ENCODE measurements around the gene C10orf95.
A peak's percentile ranks its signal among the peaks of the same experiment; 100 is the strongest.
"Not testable (repeated sequence)": the region's sequence is repeated elsewhere in the genome, so short reads cannot be mapped to it uniquely, and the experiment has no call there.

The C10orf95 gene

GRCh38 chr10:102467318-102467717, 16.0 kb upstream of the C10orf95 start:
- DNase-seq (ENCODE audit: insufficient read length, low spot score) (no peak), FAIRE-seq (no peak)

GRCh38 chr10:102465466-102465865, 14.1 kb upstream of the C10orf95 start:
- FAIRE-seq (no peak), DNase-seq (ENCODE audit: insufficient read length, low spot score) (no peak)

GRCh38 chr10:102463983-102464382, 12.6 kb upstream of the C10orf95 start:
- DNase-seq (ENCODE audit: insufficient read length, low spot score) (no peak), FAIRE-seq (no peak)

GRCh38 chr10:102462512-102463054, 11.2 kb upstream of the C10orf95 start:
- DNase-seq (ENCODE audit: insufficient read length, low spot score) (no peak), FAIRE-seq (no peak)

- peak; percentile 65 for FAIRE-seq
- DNase-seq (ENCODE audit: insufficient read length, low spot score): peak; percentile 98
Observed at GRCh38 chr10:102461187-102462054, 10.1 kb upstream of the C10orf95 start.

GRCh38 chr10:102460836-102461186, 9.5 kb upstream of the C10orf95 start:
- FAIRE-seq (no peak), DNase-seq (ENCODE audit: insufficient read length, low spot score) (no peak)

- FAIRE-seq: no peak
- no peak for DNase-seq (ENCODE audit: insufficient read length, low spot score)
Observed at GRCh38 chr10:102458656-102459055, 7.3 kb upstream of the C10orf95 start.

GRCh38 chr10:102457591-102458150, 6.3 kb upstream of the C10orf95 start:
- DNase-seq (ENCODE audit: insufficient read length, low spot score) (no peak), FAIRE-seq (no peak)

GRCh38 chr10:102455893-102456471, 4.6 kb upstream of the C10orf95 start:
- no peak for DNase-seq (ENCODE audit: insufficient read length, low spot score)
- FAIRE-seq: no peak

- DNase-seq (ENCODE audit: insufficient read length, low spot score); FAIRE-seq: not testable (repeated sequence)
Observed at GRCh38 chr10:102454662-102455487, 3.5 kb upstream of the C10orf95 start.

- FAIRE-seq: no peak
Observed at GRCh38 chr10:102453502-102453901, 2.2 kb upstream of the C10orf95 start.

GRCh38 chr10:102452672-102453340, 1.5 kb upstream of the C10orf95 start:
- FAIRE-seq (no peak), DNase-seq (ENCODE audit: insufficient read length, low spot score) (no peak)

More at GRCh38 chr10:102453502-102453901, 2.2 kb upstream of the C10orf95 start:
- DNase-seq (ENCODE audit: insufficient read length, low spot score): no peak

- FAIRE-seq: peak; percentile 84
Observed at GRCh38 chr10:102450374-102451104, 804 bp downstream of the C10orf95 start.

GRCh38 chr10:102450124-102450373, 1.3 kb downstream of the C10orf95 start:
- FAIRE-seq (no peak), DNase-seq (ENCODE audit: insufficient read length, low spot score) (no peak)

More at GRCh38 chr10:102450374-102451104, 804 bp downstream of the C10orf95 start:
- peak; percentile 86 for DNase-seq (ENCODE audit: insufficient read length, low spot score)

GRCh38 chr10:102449321-102450123, 1.8 kb downstream of the C10orf95 start:
- FAIRE-seq (peak; percentile 72), DNase-seq (ENCODE audit: insufficient read length, low spot score) (no peak)

GRCh38 chr10:102444851-102445250, 6.5 kb downstream of the C10orf95 start:
- DNase-seq (ENCODE audit: insufficient read length, low spot score) (no peak), FAIRE-seq (no peak)

- no peak for DNase-seq (ENCODE audit: insufficient read length, low spot score)
- no peak for FAIRE-seq
Observed at GRCh38 chr10:102438374-102438773, 13.0 kb downstream of the C10orf95 start.

- DNase-seq (ENCODE audit: insufficient read length, low spot score): no peak
Observed at GRCh38 chr10:102437515-102437914, 13.8 kb downstream of the C10orf95 start.

GRCh38 chr10:102436312-102436711, 15.0 kb downstream of the C10orf95 start:
- DNase-seq (ENCODE audit: insufficient read length, low spot score): no peak
- FAIRE-seq: no peak

More at GRCh38 chr10:102437515-102437914, 13.8 kb downstream of the C10orf95 start:
- FAIRE-seq: no peak

Data from GM19239 (cell line).